CD1c-positive myeloid dendritic cell (primary cell): ENCODE results near the gene CHST15.

Experiments
- DNase-seq: peaks from one replicate; pipeline ENCODE4 v3.0.0-alpha.2; 2016; ENCODE audit errors: extremely low spot score

Gene CHST15

GRCh38 chr10:123965973-123966895, 127.2 kb downstream of the CHST15 start:
- no peak for DNase-seq

- no peak for DNase-seq
Observed at GRCh38 chr10:123964953-123965352, 128.4 kb downstream of the CHST15 start.

GRCh38 chr10:123962756-123963530, 130.5 kb downstream of the CHST15 start:
- DNase-seq, result no peak

GRCh38 chr10:123958241-123958640, 135.2 kb downstream of the CHST15 start:
- DNase-seq, result no peak
